IMR-90 (cell line): ENCODE results near the gene HOXD9. TPM values are rescaled to one million over a fixed set of nuclear protein-coding genes. Genes with fewer than 3 reads are reported as not detected.

Experiments
- ATAC-seq: fragments of 200-7000 bp; cut with Tn5 transposase; 2 replicates; pipeline ENCODE4 v1.9.1; 2020; ENCODE audit warnings: low read depth, mild to moderate bottlenecking, moderate library complexity
- BruUV-seq: library from RNA; stranded (reverse); fragments of 400-500 nt; replicated peaks from 2 replicates; lab custom pipeline; 2021; lab: Mats Ljungman, UMichigan
- CTCF ChIA-PET: fragments of 300-600 bp; formaldehyde crosslinking; extraction: SDS; loops from one replicate; lab custom pipeline; 2021; ENCODE audit warnings: antibody characterized with exemption; lab: Yijun Ruan, JAX
- POLR2A ChIA-PET: fragments of 300-600 bp; sonication (Branson Sonifier 250); formaldehyde crosslinking; loops from one replicate; lab custom pipeline; 2022; ENCODE audit warnings: antibody characterized with exemption; ENCODE audit not compliant: unreplicated experiment; lab: Charles Lee
- DNase-seq: peaks from one replicate; pipeline ENCODE4 v3.0.0; 2013
- H2AFZ ChIP-seq: replicated peaks from 2 replicates; pipeline ENCODE3; 2013; ENCODE audit warnings: low read length, mild to moderate bottlenecking; ENCODE audit not compliant: poor library complexity
- H2AK5ac ChIP-seq: 2 replicates; pipeline ENCODE4 v1.6.1; 2013; ENCODE audit warnings: low read depth, low read length, inconsistent platforms
- H2AK9ac ChIP-seq: replicated peaks from 2 replicates; pipeline ENCODE3; 2013; ENCODE audit warnings: mild to moderate bottlenecking, low read depth, low read length, moderate library complexity; ENCODE audit not compliant: poor library complexity
- H2BK120ac ChIP-seq: 2 replicates; pipeline ENCODE4 v1.6.1; 2013; ENCODE audit warnings: low read depth, low read length, inconsistent platforms
- H2BK15ac ChIP-seq: 3 replicates; pipeline ENCODE4 v1.6.1; 2013; ENCODE audit warnings: low read depth, low read length, inconsistent platforms
- H2BK20ac ChIP-seq: 2 replicates; pipeline ENCODE4 v1.6.1; 2013; ENCODE audit warnings: low read depth, mild to moderate bottlenecking, inconsistent platforms, low read length, moderate library complexity
- H2BK5ac ChIP-seq: 2 replicates; pipeline ENCODE4 v1.6.1; 2013; ENCODE audit warnings: mild to moderate bottlenecking, low read depth, low read length, inconsistent platforms; ENCODE audit not compliant: poor library complexity, severe bottlenecking
- H3K14ac ChIP-seq: replicated peaks from 2 replicates; pipeline ENCODE4 v1.6.1; 2013; ENCODE audit warnings: low read depth, low read length, inconsistent platforms
- H3K18ac ChIP-seq: 2 replicates; pipeline ENCODE4 v1.6.1; 2013; ENCODE audit warnings: low read depth, low read length, control low read depth
- H3K23ac ChIP-seq: 2 replicates; pipeline ENCODE4 v1.6.1; 2013; ENCODE audit warnings: low read depth, low read length, inconsistent platforms
- H3K27ac ChIP-seq: 2 replicates; pipeline ENCODE4 v1.5.1; 2013; ENCODE audit warnings: mild to moderate bottlenecking, control low read depth, low read length; ENCODE audit not compliant: insufficient read depth
- H3K27me3 ChIP-seq: 2 replicates; pipeline ENCODE4 v1.6.1; 2013; ENCODE audit warnings: low read length; ENCODE audit not compliant: control insufficient read depth, insufficient read depth
- H3K36me3 ChIP-seq: 2 replicates; pipeline ENCODE4 v1.6.1; 2013; ENCODE audit warnings: low read length, mixed read lengths; ENCODE audit not compliant: control insufficient read depth, insufficient read depth
- H3K4ac ChIP-seq: 2 replicates; pipeline ENCODE4 v1.6.1; 2013; ENCODE audit warnings: low read depth, low read length, inconsistent platforms
- H3K4me1 ChIP-seq: 2 replicates; pipeline ENCODE4 v1.6.1; 2013; ENCODE audit warnings: low read length, mixed read lengths; ENCODE audit not compliant: control insufficient read depth, insufficient read depth
- H3K4me2 ChIP-seq: 2 replicates; pipeline ENCODE4 v1.6.1; 2013; ENCODE audit warnings: low read depth, mild to moderate bottlenecking, control low read depth, low read length, moderate library complexity
- H3K4me3 ChIP-seq: 2 replicates; pipeline ENCODE4 v1.5.1; 2013; ENCODE audit warnings: low read depth, mild to moderate bottlenecking, control low read depth, low read length, moderate library complexity; ENCODE audit not compliant: insufficient read depth
- H3K56ac ChIP-seq: 2 replicates; pipeline ENCODE4 v1.6.1; 2013; ENCODE audit warnings: low read length, inconsistent platforms; ENCODE audit not compliant: insufficient read depth; ENCODE audit errors: extremely low read depth
- H3K79me1 ChIP-seq, 2 experiments: 2 replicates each; pipeline ENCODE4 v1.6.1; 2013; ENCODE audit warnings: low read length in 2 of 2, inconsistent platforms in 1 of 2, low read depth in 1 of 2
- H3K9ac ChIP-seq: 2 replicates; pipeline ENCODE4 v1.6.1; 2013; ENCODE audit warnings: low read depth, low read length, control low read depth
- H3K9me1 ChIP-seq: 2 replicates; pipeline ENCODE4 v1.6.1; 2013; ENCODE audit warnings: low read length, inconsistent platforms; ENCODE audit not compliant: insufficient read depth
- H3K9me3 ChIP-seq: 2 replicates; pipeline ENCODE4 v1.6.1; 2013; ENCODE audit warnings: low read length; ENCODE audit not compliant: control insufficient read depth, insufficient read depth
- H4K20me1 ChIP-seq: 2 replicates; pipeline ENCODE4 v1.6.1; 2013; ENCODE audit warnings: low read length, inconsistent platforms; ENCODE audit not compliant: insufficient read depth
- H4K5ac ChIP-seq: 2 replicates; pipeline ENCODE4 v1.6.1; 2013; ENCODE audit warnings: mild to moderate bottlenecking, low read depth, low read length, control low read depth
- H4K8ac ChIP-seq, 2 experiments: 2 replicates each; pipeline ENCODE4 v1.6.1; 2013; ENCODE audit warnings: low read depth in 2 of 2, low read length in 2 of 2, control low read depth in 1 of 2, inconsistent platforms in 1 of 2
- H4K91ac ChIP-seq: 2 replicates; pipeline ENCODE4 v1.6.1; 2013; ENCODE audit warnings: low read depth, low read length, inconsistent platforms; ENCODE audit not compliant: insufficient read depth
- CEBPB ChIP-seq: IDR thresholded peaks from 2 replicates; pipeline ENCODE4 v1.6.1; 2012; ENCODE audit warnings: low read depth, low read length, improper control_type of control experiment
- CTCF ChIP-seq: conservative IDR thresholded peaks from 2 replicates; pipeline ENCODE4 v1.5.1; 2012; ENCODE audit warnings: mild to moderate bottlenecking, low read depth, low read length, improper control_type of control experiment
- FOS ChIP-seq: fragments of 150-350 bp; IDR thresholded peaks from 2 replicates; pipeline ENCODE4 v1.6.1; 2016; ENCODE audit warnings: low read depth, low read length
- MAFK ChIP-seq: IDR thresholded peaks from 2 replicates; pipeline ENCODE4 v1.6.1; 2012; ENCODE audit warnings: low read depth, low read length, improper control_type of control experiment
- MAZ ChIP-seq: IDR thresholded peaks from 2 replicates; pipeline ENCODE4 v1.6.1; 2012; ENCODE audit warnings: low read depth, mild to moderate bottlenecking, low read length, improper control_type of control experiment, moderate library complexity, borderline replicate concordance
- MXI1 ChIP-seq: IDR thresholded peaks from 2 replicates; pipeline ENCODE4 v1.6.1; 2012; ENCODE audit warnings: low read depth, mild to moderate bottlenecking, low read length, moderate library complexity, borderline replicate concordance
- POLR2A ChIP-seq: IDR thresholded peaks from 2 replicates; pipeline ENCODE4 v1.6.1; 2012; ENCODE audit warnings: mild to moderate bottlenecking, low read depth, low read length
- RAD21 ChIP-seq: IDR thresholded peaks from 2 replicates; pipeline ENCODE4 v1.6.1; 2012; ENCODE audit warnings: low read length, improper control_type of control experiment
- RFX5 ChIP-seq: IDR thresholded peaks from 2 replicates; pipeline ENCODE4 v1.8.0; 2012; ENCODE audit warnings: low read depth, mild to moderate bottlenecking, low read length, moderate library complexity
- WGBS, 2 experiments: methylation state at CpG; one replicate each; pipeline versions ENCODE4 v1.1.5 to v1.1.7; 2013; ENCODE audit warnings: missing lambda C conversion rate in 2 of 2; ENCODE audit not compliant: insufficient read length in 1 of 2; ENCODE audit errors: extremely low coverage in 2 of 2; 5-methylcytosine and 5-hydroxymethylcytosine counted together
- dilution Hi-C: fragments of 300-500 bp; cut with HindIII; formaldehyde crosslinking; loops from one replicate; pipeline ENCODE4 v1.14.3; 2018; ENCODE audit warnings: low sequenced_read_pairs; ENCODE audit not compliant: unreplicated experiment
- in situ Hi-C: fragments of 300-500 bp; cut with MboI; formaldehyde crosslinking; loops from 3 replicates; pipeline ENCODE4 v1.14.3; 2019; ENCODE audit warnings: low sequenced_read_pairs, inconsistent platforms, mixed read lengths
- intact Hi-C: fragments of 100-400 bp; cut with micrococcal nuclease; formaldehyde crosslinking; loops from 2 replicates; pipeline ENCODE4 v1.10.0; 2022
- polyA plus RNA-seq, 3 experiments: library from polyadenylated mRNA; depleted of rRNA; stranded (reverse); fragments of >200 nt; gene quantifications; 2 replicates each; pipeline ENCODE4 v1.2.3, GENCODE V29; 2012; ENCODE audit warnings: low replicate concordance in 1 of 3
- total RNA-seq: library from RNA; depleted of rRNA; stranded (reverse); fragments of >200 nt; gene quantifications from 2 replicates; pipeline ENCODE4 v1.2.3, GENCODE V29; 2012

HOXD9 gene
- total and polyA plus RNA-seq, 2 of the 4 experiments (the other 2 are of a cell fraction): not detected

GRCh38 chr2:176098366-176099158, 24.0 kb upstream of the HOXD9 start:
- Histone ChIP-seq H3K27me3 (peaks cover 93% of the 10 kb centered on the region), H3K23ac (no peak overlapping the region), H3K4me2 (no peak overlapping the region), H3K4me1 (peaks cover 3% of the 10 kb centered on the region; the same call in 1 of the 2 replicates), H3K56ac (no peak overlapping the region), H2AFZ (no peak overlapping the region), H2BK20ac (no peak overlapping the region), H2BK5ac (no peak overlapping the region), H4K8ac (no peak overlapping the region), H3K14ac (no peak overlapping the region), H2BK15ac (no peak overlapping the region), H3K9ac (no peak overlapping the region), H3K79me1 (no peaks in the 10 kb centered on the region), H3K9me1 (no peaks in the 10 kb centered on the region), H4K91ac (no peak overlapping the region), H2AK5ac (no peak overlapping the region), H2AK9ac (no peak overlapping the region), H4K20me1 (no peaks in the 10 kb centered on the region), H2BK120ac (no peak overlapping the region), H3K4ac (no peak overlapping the region), H3K9me3 (peaks cover 1% of the 10 kb centered on the region), H4K5ac (no peak overlapping the region), H3K4me3 (no peak overlapping the region), H3K36me3 (no peaks in the 10 kb centered on the region), H3K18ac (no peak overlapping the region), H3K27ac (no peak overlapping the region)
- WGBS, 2 experiments: no CpG with 5 or more reads among the region's 35 CpGs
- intact Hi-C loops: loop anchor here (5.0 to 10.0 kb wide), 3 partner anchors 846 to 1394 kb away; no protein-coding TSS in a partner anchor
- POLR2A ChIA-PET: no interaction called here
- BruUV-seq: no TSS peak
- in situ Hi-C loops: loop anchor here (10.0 to 25.0 kb wide), 4 partner anchors 414 to 1361 kb away; no protein-coding TSS in a partner anchor
- dilution Hi-C loops: no loop called here
- no peak for TF ChIP-seq CEBPB
- TF ChIP-seq POLR2A: no peak
- no peak for TF ChIP-seq RAD21
- no peak for TF ChIP-seq MXI1
- no peak for TF ChIP-seq MAFK
- TF ChIP-seq FOS: no peak
- TF ChIP-seq MAZ: no peak
- TF ChIP-seq RFX5: no peak
- TF ChIP-seq CTCF: no peak
- DNase-seq (no peak), ATAC-seq (no peak)
- CTCF ChIA-PET: interaction anchor here (0.8 to 3.9 kb wide), 6 partner anchors 10 to 847 kb away, joined by 3 to 13 read pairs (median 6); no protein-coding TSS in a partner anchor
